K562 (cell line): Measurements from ENCODE around the gene ICAM2.

Experiments
- CBX2 ChIP-seq: fragments of 200-600 bp; sonication (generic); IDR thresholded peaks from one replicate; pipeline ENCODE4 v1.6.1; 2012; ENCODE audit warnings: mild to moderate bottlenecking, low read length, inconsistent platforms; ENCODE audit not compliant: insufficient read depth, poor library complexity, severe bottlenecking
- EGR1 ChIP-seq: fragments of 450-650 bp; conservative IDR thresholded peaks from 2 replicates; pipeline ENCODE4 v1.6.1; 2017; ENCODE audit warnings: mild to moderate bottlenecking
- EZH2 ChIP-seq: IDR thresholded peaks from 2 replicates; pipeline ENCODE4 v1.6.1; 2012; ENCODE audit warnings: low read depth, mild to moderate bottlenecking, inconsistent platforms, low read length, borderline replicate concordance
- HDAC2 ChIP-seq: fragments of 450-650 bp; IDR thresholded peaks from 2 replicates; pipeline ENCODE4 v1.6.1; 2016; ENCODE audit warnings: mild to moderate bottlenecking
- MAFK ChIP-seq: IDR thresholded peaks from 2 replicates; pipeline ENCODE4 v1.6.1; 2011; ENCODE audit warnings: low read length, improper control_type of control experiment
- MYC ChIP-seq, 2 experiments: fragments of 250-450 bp in 1 of 2; sonication (Bioruptor Pico) in 1 of 2; IDR thresholded peaks; 2 replicates each; pipeline versions ENCODE4 v1.5.1 to v1.6.1; 2012 to 2021; ENCODE audit warnings: low read depth in 2 of 2, borderline replicate concordance in 1 of 2, improper control_type of control experiment in 1 of 2, low read length in 1 of 2, mild to moderate bottlenecking in 1 of 2, moderate library complexity in 1 of 2
- POLR2A ChIP-seq: fragments of 450-650 bp; conservative IDR thresholded peaks from 2 replicates; pipeline ENCODE4 v1.6.1; 2016
- SMC3 ChIP-seq: conservative IDR thresholded peaks from 2 replicates; pipeline ENCODE4 v1.6.1; 2011; ENCODE audit warnings: low read depth, low read length, improper control_type of control experiment; ENCODE audit not compliant: insufficient read depth
- ZNF217 ChIP-seq: sonication (generic); formaldehyde crosslinking; IDR thresholded peaks from 2 replicates; pipeline ENCODE4 v1.8.0; 2022; ENCODE audit warnings: mild to moderate bottlenecking, missing genetic modification reagents
- TF ChIP-seq, protein P1 (sequence below): sonication (generic); formaldehyde crosslinking; IDR thresholded peaks from 2 replicates; pipeline ENCODE4 v1.8.1; 2023; ENCODE audit warnings: mild to moderate bottlenecking, missing genetic modification reagents
- TF ChIP-seq, protein P2 (sequence below), 3 experiments: IDR thresholded peaks in 2 of 3; conservative IDR thresholded peaks in 1 of 3; 2 replicates each; pipeline ENCODE4 v1.5.1; 2011 to 2012; ENCODE audit warnings: low read length in 3 of 3, mild to moderate bottlenecking in 3 of 3, control low read depth in 2 of 3, improper control_type of control experiment in 1 of 3, inconsistent platforms in 1 of 3, low read depth in 1 of 3, mixed read lengths in 1 of 3, moderate library complexity in 1 of 3; ENCODE audit not compliant: insufficient read depth in 2 of 3
- TF ChIP-seq, protein P3 (sequence below): fragments of 450-650 bp; conservative IDR thresholded peaks from 2 replicates; pipeline ENCODE4 v1.6.1; 2016; ENCODE audit warnings: missing genetic modification characterization, low read depth, mild to moderate bottlenecking, missing compliant biosample characterization, moderate library complexity
- TF ChIP-seq, protein P4 (sequence below): fragments of 450-650 bp; IDR thresholded peaks from 2 replicates; pipeline ENCODE4 v1.6.1; 2014; ENCODE audit warnings: low read depth, mild to moderate bottlenecking, moderate library complexity, borderline replicate concordance

DNA sequence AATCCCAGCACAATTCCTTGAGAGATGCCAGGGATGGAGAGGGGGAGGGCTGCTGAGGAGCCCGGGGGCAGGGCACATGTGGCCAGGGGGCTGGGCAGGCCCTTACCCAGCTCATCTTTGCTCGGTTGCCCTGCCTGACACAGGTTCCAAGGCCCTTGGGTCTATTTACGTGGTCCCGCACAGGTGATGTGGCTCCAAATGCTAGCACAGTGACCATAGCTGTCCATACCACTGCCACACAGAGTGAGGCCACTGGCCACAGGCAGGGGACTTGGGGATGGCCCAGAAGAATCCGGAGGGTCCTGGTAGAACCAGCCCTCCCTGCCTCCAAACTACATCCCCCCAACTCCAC is 32.3 kb downstream of the ICAM2 start:
- TF ChIP-seq, protein P1, sequence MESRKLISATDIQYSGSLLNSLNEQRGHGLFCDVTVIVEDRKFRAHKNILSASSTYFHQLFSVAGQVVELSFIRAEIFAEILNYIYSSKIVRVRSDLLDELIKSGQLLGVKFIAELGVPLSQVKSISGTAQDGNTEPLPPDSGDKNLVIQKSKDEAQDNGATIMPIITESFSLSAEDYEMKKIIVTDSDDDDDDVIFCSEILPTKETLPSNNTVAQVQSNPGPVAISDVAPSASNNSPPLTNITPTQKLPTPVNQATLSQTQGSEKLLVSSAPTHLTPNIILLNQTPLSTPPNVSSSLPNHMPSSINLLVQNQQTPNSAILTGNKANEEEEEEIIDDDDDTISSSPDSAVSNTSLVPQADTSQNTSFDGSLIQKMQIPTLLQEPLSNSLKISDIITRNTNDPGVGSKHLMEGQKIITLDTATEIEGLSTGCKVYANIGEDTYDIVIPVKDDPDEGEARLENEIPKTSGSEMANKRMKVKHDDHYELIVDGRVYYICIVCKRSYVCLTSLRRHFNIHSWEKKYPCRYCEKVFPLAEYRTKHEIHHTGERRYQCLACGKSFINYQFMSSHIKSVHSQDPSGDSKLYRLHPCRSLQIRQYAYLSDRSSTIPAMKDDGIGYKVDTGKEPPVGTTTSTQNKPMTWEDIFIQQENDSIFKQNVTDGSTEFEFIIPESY (CRISPR knock-in tag), result no peak
- TF ChIP-seq HDAC2 (no peak), EZH2 (no peak), MAFK (no peak), ZNF217 (CRISPR knock-in tag) (no peak), CBX2 (no peak), SMC3 (no peak), EGR1 (no peak), POLR2A (no peak), MYC (IDR thresholded peaks at IDR 0.05; ENCODE audit: low read depth, low read length) (no peak), MYC (CRISPR knock-in tag; IDR thresholded peaks at IDR 0.05; ENCODE audit: borderline replicate concordance, low read depth) (no peak)
- TF ChIP-seq, protein P2, sequence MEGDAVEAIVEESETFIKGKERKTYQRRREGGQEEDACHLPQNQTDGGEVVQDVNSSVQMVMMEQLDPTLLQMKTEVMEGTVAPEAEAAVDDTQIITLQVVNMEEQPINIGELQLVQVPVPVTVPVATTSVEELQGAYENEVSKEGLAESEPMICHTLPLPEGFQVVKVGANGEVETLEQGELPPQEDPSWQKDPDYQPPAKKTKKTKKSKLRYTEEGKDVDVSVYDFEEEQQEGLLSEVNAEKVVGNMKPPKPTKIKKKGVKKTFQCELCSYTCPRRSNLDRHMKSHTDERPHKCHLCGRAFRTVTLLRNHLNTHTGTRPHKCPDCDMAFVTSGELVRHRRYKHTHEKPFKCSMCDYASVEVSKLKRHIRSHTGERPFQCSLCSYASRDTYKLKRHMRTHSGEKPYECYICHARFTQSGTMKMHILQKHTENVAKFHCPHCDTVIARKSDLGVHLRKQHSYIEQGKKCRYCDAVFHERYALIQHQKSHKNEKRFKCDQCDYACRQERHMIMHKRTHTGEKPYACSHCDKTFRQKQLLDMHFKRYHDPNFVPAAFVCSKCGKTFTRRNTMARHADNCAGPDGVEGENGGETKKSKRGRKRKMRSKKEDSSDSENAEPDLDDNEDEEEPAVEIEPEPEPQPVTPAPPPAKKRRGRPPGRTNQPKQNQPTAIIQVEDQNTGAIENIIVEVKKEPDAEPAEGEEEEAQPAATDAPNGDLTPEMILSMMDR (IDR thresholded peaks at IDR 0.05 in 2 of 3, conservative IDR thresholded peaks at IDR 0.05 in 1 of 3; ENCODE audit: insufficient read depth in 2 of 3, low read depth in 1 of 3, low read length in 3 of 3), result no peak
- TF ChIP-seq, protein P3, sequence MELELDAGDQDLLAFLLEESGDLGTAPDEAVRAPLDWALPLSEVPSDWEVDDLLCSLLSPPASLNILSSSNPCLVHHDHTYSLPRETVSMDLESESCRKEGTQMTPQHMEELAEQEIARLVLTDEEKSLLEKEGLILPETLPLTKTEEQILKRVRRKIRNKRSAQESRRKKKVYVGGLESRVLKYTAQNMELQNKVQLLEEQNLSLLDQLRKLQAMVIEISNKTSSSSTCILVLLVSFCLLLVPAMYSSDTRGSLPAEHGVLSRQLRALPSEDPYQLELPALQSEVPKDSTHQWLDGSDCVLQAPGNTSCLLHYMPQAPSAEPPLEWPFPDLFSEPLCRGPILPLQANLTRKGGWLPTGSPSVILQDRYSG (tag), result no peak
- TF ChIP-seq, protein P4, sequence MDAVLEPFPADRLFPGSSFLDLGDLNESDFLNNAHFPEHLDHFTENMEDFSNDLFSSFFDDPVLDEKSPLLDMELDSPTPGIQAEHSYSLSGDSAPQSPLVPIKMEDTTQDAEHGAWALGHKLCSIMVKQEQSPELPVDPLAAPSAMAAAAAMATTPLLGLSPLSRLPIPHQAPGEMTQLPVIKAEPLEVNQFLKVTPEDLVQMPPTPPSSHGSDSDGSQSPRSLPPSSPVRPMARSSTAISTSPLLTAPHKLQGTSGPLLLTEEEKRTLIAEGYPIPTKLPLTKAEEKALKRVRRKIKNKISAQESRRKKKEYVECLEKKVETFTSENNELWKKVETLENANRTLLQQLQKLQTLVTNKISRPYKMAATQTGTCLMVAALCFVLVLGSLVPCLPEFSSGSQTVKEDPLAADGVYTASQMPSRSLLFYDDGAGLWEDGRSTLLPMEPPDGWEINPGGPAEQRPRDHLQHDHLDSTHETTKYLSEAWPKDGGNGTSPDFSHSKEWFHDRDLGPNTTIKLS, result no peak
